Neural progenitor cell (in vitro differentiated cells): ENCODE measurements around the gene LRGUK. TPM values are rescaled to one million over a fixed set of nuclear protein-coding genes. Genes with fewer than 3 reads are reported as not detected.

ENCODE experiments used
- DNase-seq: peaks from one replicate; pipeline ENCODE4 v3.0.0-alpha.2; 2016; ENCODE audit warnings: low spot score
- H2AFZ ChIP-seq: fragments of 200-600 bp; sonication (generic); replicated peaks from 2 replicates; pipeline ENCODE4 v1.6.1; 2016; ENCODE audit warnings: antibody characterized with exemption
- H3F3A ChIP-seq: fragments of 200-600 bp; sonication (generic); 2 replicates; pipeline ENCODE4 v1.6.1; 2016; ENCODE audit warnings: antibody characterized with exemption, low read depth
- H3K27ac ChIP-seq: fragments of 200-600 bp; sonication (generic); 2 replicates; pipeline ENCODE4 v1.5.1; 2016; ENCODE audit warnings: mild to moderate bottlenecking
- H3K27me3 ChIP-seq: fragments of 200-600 bp; sonication (generic); 2 replicates; pipeline ENCODE4 v1.6.1; 2016; ENCODE audit warnings: mild to moderate bottlenecking, moderate library complexity
- H3K36me3 ChIP-seq: fragments of 200-600 bp; sonication (generic); 2 replicates; pipeline ENCODE4 v1.5.1; 2016
- H3K4me1 ChIP-seq: fragments of 200-600 bp; sonication (generic); 2 replicates; pipeline ENCODE4 v1.6.1; 2016; ENCODE audit warnings: mixed run types
- H3K4me2 ChIP-seq: fragments of 200-600 bp; sonication (generic); 2 replicates; pipeline ENCODE4 v1.6.1; 2016
- H3K4me3 ChIP-seq: fragments of 200-600 bp; sonication (generic); 2 replicates; pipeline ENCODE4 v1.5.1; 2016
- H3K79me2 ChIP-seq: fragments of 200-600 bp; sonication (generic); 2 replicates; pipeline ENCODE4 v1.6.1; 2016; ENCODE audit warnings: low read depth
- H3K9ac ChIP-seq: fragments of 200-600 bp; sonication (generic); 2 replicates; pipeline ENCODE4 v1.6.1; 2016
- H3K9me3 ChIP-seq: fragments of 200-600 bp; sonication (generic); 2 replicates; pipeline ENCODE4 v1.5.1; 2016; ENCODE audit warnings: low read depth
- H4K20me1 ChIP-seq: fragments of 200-600 bp; sonication (generic); 2 replicates; pipeline ENCODE4 v1.6.1; 2016; ENCODE audit warnings: low read depth
- H3K27ac Mint-ChIP-seq: 3 replicates; pipeline ENCODE4 v1.8.0; 2021; ENCODE audit warnings: mixed read lengths
- H3K27me3 Mint-ChIP-seq: 2 replicates; pipeline ENCODE4 v1.8.0; 2022; ENCODE audit warnings: low read depth, mild to moderate bottlenecking, inconsistent platforms, moderate library complexity, mixed read lengths; ENCODE audit not compliant: insufficient read depth
- H3K36me3 Mint-ChIP-seq: 3 replicates; pipeline ENCODE4 v1.8.0; 2021; ENCODE audit warnings: mixed read lengths
- H3K4me1 Mint-ChIP-seq: 3 replicates; pipeline ENCODE4 v1.8.0; 2021; ENCODE audit warnings: mixed read lengths
- H3K4me3 Mint-ChIP-seq: 3 replicates; pipeline ENCODE4 v1.8.0; 2021; ENCODE audit warnings: mild to moderate bottlenecking, moderate library complexity, mixed read lengths
- H3K9me3 Mint-ChIP-seq: 3 replicates; pipeline ENCODE4 v1.8.0; 2020; ENCODE audit warnings: mixed read lengths
- EZH2 ChIP-seq: fragments of 200-600 bp; sonication (generic); IDR thresholded peaks from 2 replicates; pipeline ENCODE4 v1.6.1; 2017; ENCODE audit warnings: antibody characterized with exemption, mild to moderate bottlenecking, moderate library complexity
- EZH2phosphoT487 ChIP-seq: fragments of 200-600 bp; sonication (generic); IDR thresholded peaks from 2 replicates; pipeline ENCODE4 v1.6.1; 2017; ENCODE audit warnings: antibody characterized with exemption
- total RNA-seq: library from RNA; depleted of rRNA; stranded (reverse); fragments of >200 nt; gene quantifications from 2 replicates; pipeline ENCODE4 v1.2.3, GENCODE V29; 2015; ENCODE audit warnings: low replicate concordance
- TF ChIP-seq, protein P1 (sequence below): fragments of 200-600 bp; sonication (generic); IDR thresholded peaks from 2 replicates; pipeline ENCODE4 v1.5.1; 2017; ENCODE audit warnings: antibody characterized with exemption, mild to moderate bottlenecking

LRGUK gene
- total RNA-seq, 1 donor from 2014 or later, result 1.1 TPM

DNA sequence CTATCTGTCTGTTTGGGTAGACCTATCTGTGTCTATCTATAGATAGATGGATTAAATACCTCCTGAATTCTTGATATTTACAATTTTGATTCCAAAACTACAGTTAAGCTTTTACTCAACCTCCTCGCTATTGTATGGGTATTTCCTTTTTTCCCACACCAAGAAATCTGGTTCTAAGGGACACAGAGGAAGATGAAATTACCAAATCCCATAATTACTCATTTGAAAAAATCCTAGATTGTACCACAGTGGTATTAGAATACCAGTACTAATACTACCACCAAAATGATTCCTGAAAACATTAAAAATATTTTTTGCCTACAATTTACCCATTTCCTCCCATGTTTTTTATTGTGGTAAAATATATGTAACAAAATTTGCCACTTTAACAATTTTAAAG is 53.2 kb downstream of the LRGUK start:
- no peaks in the 10 kb centered on the region for H3K9me3 ChIP-seq
- Mint-ChIP-seq H3K9me3 (no peaks in the 10 kb centered on the region), H3K4me3 (no peak overlapping the region), H3K36me3 (no peaks in the 10 kb centered on the region), H3K4me1 (peaks cover 5% of the 10 kb centered on the region), H3K27me3 (peaks cover 2% of the 10 kb centered on the region), H3K27ac (no peak overlapping the region)
- no peaks in the 10 kb centered on the region for H4K20me1 ChIP-seq
- TF ChIP-seq EZH2 (no peak), EZH2phosphoT487 (no peak)
- TF ChIP-seq, protein P1, sequence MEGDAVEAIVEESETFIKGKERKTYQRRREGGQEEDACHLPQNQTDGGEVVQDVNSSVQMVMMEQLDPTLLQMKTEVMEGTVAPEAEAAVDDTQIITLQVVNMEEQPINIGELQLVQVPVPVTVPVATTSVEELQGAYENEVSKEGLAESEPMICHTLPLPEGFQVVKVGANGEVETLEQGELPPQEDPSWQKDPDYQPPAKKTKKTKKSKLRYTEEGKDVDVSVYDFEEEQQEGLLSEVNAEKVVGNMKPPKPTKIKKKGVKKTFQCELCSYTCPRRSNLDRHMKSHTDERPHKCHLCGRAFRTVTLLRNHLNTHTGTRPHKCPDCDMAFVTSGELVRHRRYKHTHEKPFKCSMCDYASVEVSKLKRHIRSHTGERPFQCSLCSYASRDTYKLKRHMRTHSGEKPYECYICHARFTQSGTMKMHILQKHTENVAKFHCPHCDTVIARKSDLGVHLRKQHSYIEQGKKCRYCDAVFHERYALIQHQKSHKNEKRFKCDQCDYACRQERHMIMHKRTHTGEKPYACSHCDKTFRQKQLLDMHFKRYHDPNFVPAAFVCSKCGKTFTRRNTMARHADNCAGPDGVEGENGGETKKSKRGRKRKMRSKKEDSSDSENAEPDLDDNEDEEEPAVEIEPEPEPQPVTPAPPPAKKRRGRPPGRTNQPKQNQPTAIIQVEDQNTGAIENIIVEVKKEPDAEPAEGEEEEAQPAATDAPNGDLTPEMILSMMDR, result no peak
- H3F3A ChIP-seq, result no peaks in the 10 kb centered on the region
- no peaks in the 10 kb centered on the region for H3K79me2 ChIP-seq
- H2AFZ ChIP-seq, result no peak overlapping the region
- no peak for DNase-seq
- no peak overlapping the region for H3K27ac ChIP-seq
- H3K27me3 ChIP-seq, result no peaks in the 10 kb centered on the region
- H3K36me3 ChIP-seq, result no peaks in the 10 kb centered on the region
- no peak overlapping the region for H3K9ac ChIP-seq
- H3K4me3 ChIP-seq, result no peak overlapping the region
- H3K4me2 ChIP-seq, result no peak overlapping the region
- H3K4me1 ChIP-seq, result peaks cover 7% of the 10 kb centered on the region

DNA sequence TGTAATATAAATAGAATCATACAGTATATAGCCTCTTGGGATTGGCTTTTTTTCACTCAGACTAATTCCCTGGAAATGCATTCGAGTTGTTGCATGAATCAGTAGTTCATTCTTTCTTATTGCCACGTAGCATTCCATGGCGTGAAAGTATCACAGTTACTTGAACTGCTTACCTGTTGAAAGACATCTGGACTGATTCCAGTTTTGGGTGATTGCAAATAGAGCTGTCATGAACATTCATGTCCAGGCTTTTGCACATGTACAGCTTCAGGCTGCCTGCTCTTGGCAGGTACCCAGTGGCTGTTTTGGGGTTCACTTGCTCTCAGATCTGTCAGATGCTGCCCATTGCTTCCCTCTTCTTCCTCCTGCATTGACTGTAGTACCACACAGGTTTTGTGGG is 54.9 kb downstream of the LRGUK start:
- Histone ChIP-seq H3K4me3 (no peak overlapping the region), H3K4me1 (no peaks in the 10 kb centered on the region), H2AFZ (no peak overlapping the region), H3K9me3 (no peaks in the 10 kb centered on the region), H3K27ac (no peak overlapping the region), H4K20me1 (no peaks in the 10 kb centered on the region), H3K79me2 (no peaks in the 10 kb centered on the region), H3K9ac (no peak overlapping the region), H3K27me3 (no peaks in the 10 kb centered on the region), H3K36me3 (no peaks in the 10 kb centered on the region), H3F3A (no peaks in the 10 kb centered on the region), H3K4me2 (no peak overlapping the region)
- Mint-ChIP-seq H3K36me3 (no peaks in the 10 kb centered on the region), H3K27me3 (peaks cover 2% of the 10 kb centered on the region), H3K27ac (no peak overlapping the region), H3K4me1 (peaks cover 4% of the 10 kb centered on the region), H3K4me3 (no peak overlapping the region), H3K9me3 (no peaks in the 10 kb centered on the region)
- DNase-seq, result no peak
- TF ChIP-seq EZH2, result no peak
- TF ChIP-seq, protein P1, result no peak
- TF ChIP-seq EZH2phosphoT487, result no peak

DNA sequence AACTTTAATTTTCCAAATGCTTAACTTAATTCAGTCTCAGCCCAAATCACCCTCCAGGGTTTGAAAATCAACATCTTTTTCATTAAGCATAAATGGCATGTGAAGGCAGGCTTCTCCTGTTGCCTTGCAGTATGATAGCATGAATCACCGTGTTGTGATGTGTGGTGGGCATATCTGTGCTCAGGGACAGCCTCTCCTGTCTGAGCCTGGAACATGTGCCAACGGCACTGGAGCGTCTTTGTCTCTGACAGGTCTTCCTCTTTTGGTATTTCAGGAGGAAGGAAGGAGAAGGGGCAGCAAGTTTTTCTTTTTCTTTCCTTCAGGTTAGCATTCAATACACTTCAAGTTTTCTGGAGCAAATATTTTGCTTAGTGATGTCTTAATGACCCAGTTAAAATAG is 57.6 kb downstream of the LRGUK start:
- TF ChIP-seq EZH2phosphoT487, result no peak
- TF ChIP-seq, protein P1, result no peak
- no peak for TF ChIP-seq EZH2
- DNase-seq, result no peak
- Histone ChIP-seq H3K9me3 (no peaks in the 10 kb centered on the region), H3K27ac (no peak overlapping the region), H3K4me1 (no peaks in the 10 kb centered on the region), H3K36me3 (no peaks in the 10 kb centered on the region), H3K9ac (no peak overlapping the region), H2AFZ (no peak overlapping the region), H3K27me3 (no peaks in the 10 kb centered on the region), H3K4me2 (no peak overlapping the region), H3F3A (no peaks in the 10 kb centered on the region), H3K79me2 (no peaks in the 10 kb centered on the region), H3K4me3 (no peak overlapping the region), H4K20me1 (no peaks in the 10 kb centered on the region)
- peaks cover 9% of the 10 kb centered on the region for H3K4me1 Mint-ChIP-seq
- H3K27me3 Mint-ChIP-seq, result peaks cover 2% of the 10 kb centered on the region
- no peaks in the 10 kb centered on the region for H3K9me3 Mint-ChIP-seq
- H3K27ac Mint-ChIP-seq, result no peak overlapping the region
- H3K36me3 Mint-ChIP-seq, result no peaks in the 10 kb centered on the region
- H3K4me3 Mint-ChIP-seq, result no peak overlapping the region

DNA sequence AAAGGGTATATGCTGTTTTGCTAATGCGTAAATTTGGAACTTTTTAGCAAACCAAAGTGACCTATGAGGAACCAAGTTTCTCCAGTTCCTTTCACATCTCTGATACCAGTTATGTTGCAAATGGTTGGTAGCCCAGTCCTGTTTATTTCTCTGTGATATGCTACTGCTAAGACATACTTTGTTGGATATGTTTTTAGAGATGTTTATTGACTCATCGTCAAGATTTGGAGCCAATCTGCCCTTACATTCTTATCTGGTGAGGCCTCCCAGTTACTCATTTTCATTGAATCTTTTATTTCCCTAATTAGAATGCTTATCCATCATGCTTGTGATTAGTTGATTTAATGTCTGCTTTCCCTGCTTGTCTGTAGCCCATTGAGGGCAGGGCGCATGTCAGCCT is 58.9 kb downstream of the LRGUK start:
- no peak overlapping the region for H3K27ac Mint-ChIP-seq
- no peaks in the 10 kb centered on the region for H3K36me3 Mint-ChIP-seq
- no peak overlapping the region for H3K4me3 Mint-ChIP-seq

More for the DNA sequence above, 58.9 kb downstream of the LRGUK start:
- H2AFZ ChIP-seq, result no peak overlapping the region
- no peak overlapping the region for H3K4me2 ChIP-seq
- H3K9ac ChIP-seq, result no peak overlapping the region
- H3K27ac ChIP-seq, result no peak overlapping the region
- DNase-seq, result no peak
- H3F3A ChIP-seq, result no peaks in the 10 kb centered on the region
- no peak overlapping the region for H3K4me3 ChIP-seq
- H4K20me1 ChIP-seq, result no peaks in the 10 kb centered on the region
- H3K4me1 Mint-ChIP-seq, result peaks cover 9% of the 10 kb centered on the region
- no peaks in the 10 kb centered on the region for H3K9me3 Mint-ChIP-seq
- no peaks in the 10 kb centered on the region for H3K27me3 ChIP-seq
- H3K36me3 ChIP-seq, result no peaks in the 10 kb centered on the region
- TF ChIP-seq EZH2phosphoT487, result no peak
- peaks cover 2% of the 10 kb centered on the region for H3K27me3 Mint-ChIP-seq
- H3K9me3 ChIP-seq, result no peaks in the 10 kb centered on the region
- H3K4me1 ChIP-seq, result no peaks in the 10 kb centered on the region
- no peaks in the 10 kb centered on the region for H3K79me2 ChIP-seq
